NCI-H446 treated with DMSO at 0.1 percent for 48 hours (cell line): ENCODE measurements around the gene CLBA1.

Experiments
- DNase-seq: peaks from one replicate; lab custom pipeline; 2025; lab: John Stamatoyannopoulos, UW

Gene CLBA1

GRCh38 chr14:104979758-104980610 is 5.6 kb upstream of the CLBA1 start:
- no peak for DNase-seq

DNA sequence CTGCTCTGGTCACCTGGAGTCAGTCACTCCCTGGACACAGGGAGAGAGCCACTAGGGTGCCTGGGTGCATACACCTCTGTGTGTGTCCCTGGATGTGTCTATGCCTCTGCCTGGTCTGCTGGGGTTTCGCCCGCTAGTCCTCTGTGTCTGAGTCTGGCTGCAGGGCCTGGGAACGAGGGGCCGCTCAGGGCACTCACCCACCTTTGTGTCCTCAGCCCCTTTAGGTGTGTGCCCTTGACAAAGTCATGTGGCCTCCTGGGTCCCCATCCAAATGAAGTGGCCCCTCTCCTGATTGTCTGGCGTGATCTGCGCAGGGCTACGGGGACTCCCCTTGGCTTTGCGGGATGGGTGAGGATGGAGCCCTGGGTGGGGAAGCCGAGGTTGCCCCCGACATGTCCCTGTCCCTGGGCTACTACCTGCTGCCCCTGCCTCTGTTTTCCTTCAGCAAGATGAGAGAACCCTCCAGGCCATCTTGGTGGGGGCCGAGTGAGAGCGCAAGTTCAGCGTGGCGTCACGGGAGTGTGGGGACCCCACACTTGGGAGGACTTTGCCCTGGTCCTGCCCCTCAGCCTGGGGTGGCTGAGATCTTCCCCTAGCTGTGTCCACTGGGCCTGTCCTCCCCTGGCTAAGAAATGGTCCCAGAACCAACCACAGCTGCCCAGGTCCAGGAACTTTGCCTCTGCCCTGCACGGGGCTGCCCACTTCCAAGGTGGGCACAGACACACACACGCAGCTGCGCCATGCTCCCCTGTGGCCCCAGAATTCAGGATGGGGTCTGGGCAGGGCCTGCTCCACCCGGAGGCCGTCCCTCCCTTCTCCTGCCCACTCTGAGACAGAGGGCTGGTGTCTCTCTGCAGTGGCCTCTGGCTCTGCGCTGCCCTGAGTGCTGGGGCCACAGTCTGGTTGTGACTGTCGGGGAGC is 4.7 kb upstream of the CLBA1 start:
- no peak for DNase-seq

DNA sequence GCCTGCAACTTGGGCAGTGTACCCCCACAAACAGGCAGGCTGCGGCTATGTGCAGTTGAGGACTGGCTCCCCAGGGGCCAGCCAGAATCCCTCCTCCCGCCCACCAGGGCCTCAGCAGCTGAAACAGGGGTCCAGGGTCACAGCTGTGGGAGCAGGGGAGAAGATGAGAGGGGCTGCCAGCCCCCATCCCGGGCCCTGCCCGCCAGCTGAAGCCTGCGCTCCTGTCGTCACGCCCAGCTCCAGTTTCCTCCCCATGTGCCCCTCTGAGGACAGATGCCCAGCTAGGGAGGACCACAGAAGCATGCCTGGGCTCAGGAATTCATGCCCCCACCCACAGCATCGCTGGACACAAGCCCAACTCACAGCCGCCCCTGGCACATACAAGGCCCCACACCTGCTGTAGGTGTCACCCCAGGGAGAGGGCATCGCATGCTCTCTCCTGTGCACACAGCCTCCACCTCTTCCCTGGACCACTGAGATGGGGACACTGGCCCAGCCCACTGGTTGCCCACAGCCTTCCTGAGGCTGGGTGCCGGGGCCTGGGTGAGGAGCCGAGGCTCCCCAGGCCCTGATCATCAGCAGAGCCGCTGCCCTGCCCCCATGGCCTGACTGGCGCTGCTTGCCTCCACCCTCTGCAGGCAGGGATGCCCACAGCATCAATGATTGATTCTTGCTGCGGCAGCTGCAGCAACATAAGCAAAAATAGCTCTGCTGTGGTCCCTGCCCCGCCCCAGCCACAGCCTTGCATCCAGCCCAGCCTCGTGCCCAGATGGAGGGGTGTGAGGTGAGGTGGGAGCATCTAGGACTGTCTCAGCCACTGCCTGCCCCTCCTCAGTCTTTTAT is 3.7 kb upstream of the CLBA1 start:
- no peak for DNase-seq

- no peak for DNase-seq
These were observed 2.9 kb upstream of the CLBA1 start for GRCh38 chr14:104982548-104983230.

DNA sequence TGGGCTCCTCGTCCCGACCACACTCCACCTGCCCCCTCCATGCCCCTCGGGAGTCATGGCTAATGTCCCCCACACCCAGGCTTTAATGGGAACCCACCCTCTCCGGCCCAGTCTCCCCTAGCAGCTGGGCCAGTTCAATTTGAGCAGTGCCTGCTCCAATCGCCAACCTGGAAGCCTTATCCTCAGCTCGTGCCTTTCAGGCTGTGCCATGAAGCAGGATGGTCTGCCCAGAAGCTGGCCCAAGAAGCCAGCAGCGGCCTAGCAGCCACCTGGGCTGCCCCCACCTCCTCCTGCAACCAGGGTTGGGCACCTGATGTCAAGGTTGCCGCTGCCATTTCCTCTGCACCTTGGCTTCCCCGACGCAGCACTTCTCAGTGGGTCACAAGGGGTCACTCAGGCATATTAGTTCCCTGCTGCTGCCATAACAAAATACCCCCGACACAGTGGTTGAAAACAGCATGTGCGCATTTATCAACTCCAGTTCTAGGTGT is 2.3 kb upstream of the CLBA1 start:
- no peak for DNase-seq

GRCh38 chr14:104984056-104984894 is 1.3 kb upstream of the CLBA1 start:
- DNase-seq, result no peak

- DNase-seq, result no peak
These were observed 1.0 kb downstream of the CLBA1 start for GRCh38 chr14:104986487-104987164.

- DNase-seq, result no peak
These were observed 3.8 kb downstream of the CLBA1 start for GRCh38 chr14:104989236-104989950.

DNA sequence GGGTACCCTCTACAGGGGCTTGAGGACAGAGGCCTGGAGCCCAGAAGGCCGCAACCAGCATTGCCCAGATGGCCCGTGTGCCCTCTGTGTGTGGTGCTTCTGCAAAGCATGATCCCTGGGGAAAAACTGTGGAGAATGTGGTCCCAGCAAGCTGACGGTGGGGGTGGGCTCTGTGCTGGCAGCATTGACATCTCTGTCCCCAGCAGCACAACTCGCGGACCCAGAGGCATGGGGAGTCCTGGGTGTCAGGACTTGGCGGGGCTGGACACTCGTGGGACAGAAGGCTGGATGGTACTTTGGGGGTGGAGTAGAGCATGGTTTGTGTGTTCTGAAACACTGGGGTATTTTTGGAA is 4.3 kb downstream of the CLBA1 start:
- DNase-seq, result no peak

DNA sequence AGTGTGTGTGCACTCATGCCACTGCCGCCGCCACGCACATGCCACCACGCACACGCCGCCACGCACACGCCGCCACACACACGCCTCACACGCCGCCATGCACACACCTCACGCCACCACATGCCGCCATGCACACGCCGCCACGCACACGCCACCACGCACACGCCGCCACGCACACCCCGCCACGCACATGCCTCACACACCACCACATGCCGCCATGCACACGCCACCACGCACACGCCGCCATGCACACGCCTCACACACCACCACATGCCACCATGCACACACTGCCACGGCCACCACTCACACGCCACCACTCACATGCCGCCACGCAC is 6.3 kb downstream of the CLBA1 start:
- no peak for DNase-seq

GRCh38 chr14:104992501-104992900 is 6.9 kb downstream of the CLBA1 start:
- DNase-seq, result no peak

DNA sequence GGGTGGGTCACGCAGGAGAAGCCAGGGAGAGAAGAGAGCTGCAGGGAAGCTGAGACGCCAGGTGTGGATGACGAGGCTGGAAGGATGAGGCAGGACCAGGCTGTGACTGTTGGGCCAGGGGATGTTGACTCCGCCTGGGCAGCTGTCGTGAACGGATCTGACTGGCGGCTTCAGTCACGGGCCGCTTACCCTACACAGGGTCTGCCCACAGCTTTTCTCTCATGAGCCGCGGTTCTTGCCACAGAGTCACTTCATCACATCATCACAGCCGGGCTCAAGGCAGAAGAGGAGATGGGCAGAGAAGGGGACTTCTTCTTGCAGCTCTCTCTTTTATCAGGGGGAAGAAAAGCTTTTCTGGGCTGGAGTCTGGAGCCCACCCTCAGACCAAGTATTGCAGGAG is 7.7 kb downstream of the CLBA1 start:
- no peak for DNase-seq

GRCh38 chr14:104993808-104994591 is 8.4 kb downstream of the CLBA1 start:
- DNase-seq, result no peak

- DNase-seq, result no peak
These were observed 9.4 kb downstream of the CLBA1 start for GRCh38 chr14:104994978-104995377.

DNA sequence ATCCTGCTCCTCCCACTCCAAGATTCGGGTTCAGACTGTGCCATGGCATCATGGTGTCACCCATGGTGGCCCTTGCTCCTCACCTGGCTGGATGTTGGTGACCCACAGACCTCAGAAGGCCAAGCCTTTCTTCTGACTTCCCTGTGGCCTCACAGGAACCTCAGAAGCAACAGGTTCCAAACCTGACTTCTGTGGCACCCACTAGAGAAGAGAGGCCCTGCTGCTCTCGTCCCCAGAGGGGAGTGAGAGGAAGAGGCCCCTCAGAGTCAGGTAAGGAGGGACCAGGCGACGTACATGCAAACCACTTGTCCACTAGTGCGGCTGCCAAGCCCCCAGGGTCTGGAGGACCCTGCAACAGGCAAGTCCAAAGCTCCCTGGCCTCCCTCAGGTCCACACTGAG is 10.4 kb downstream of the CLBA1 start:
- no peak for DNase-seq

GRCh38 chr14:104996483-104996882 is 10.9 kb downstream of the CLBA1 start:
- DNase-seq, result no peak

DNA sequence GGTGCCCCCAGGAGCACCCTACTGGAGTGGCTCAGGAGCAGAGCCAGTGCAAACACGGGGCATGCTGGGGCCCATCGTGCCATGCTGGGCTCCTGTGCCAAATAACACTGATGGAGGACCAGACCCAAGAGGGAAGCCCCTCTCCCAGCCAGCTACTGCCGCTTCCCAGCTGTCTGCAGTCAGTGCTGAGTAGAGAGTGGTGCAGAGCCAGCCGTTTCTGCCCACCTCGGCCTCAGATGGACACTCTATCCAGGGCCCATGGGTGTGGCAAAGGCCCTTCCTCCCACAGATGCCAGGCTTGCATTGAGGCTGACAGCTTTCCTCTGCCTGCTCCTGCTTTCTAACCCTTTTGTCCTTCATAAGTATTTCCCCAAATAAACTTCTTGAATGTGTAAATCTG is 13.2 kb downstream of the CLBA1 start:
- DNase-seq, result peak; percentile 40

GRCh38 chr14:104999361-104999760 is 13.8 kb downstream of the CLBA1 start:
- DNase-seq, result peak; percentile 66
